NCI-H2107 treated with DMSO at 0.1 percent for 48 hours (cell line): Measurements from ENCODE around the gene DISP2.
A peak's percentile ranks its signal among the peaks of the same experiment; 100 is the strongest.

Experiments used
- DNase-seq: peaks from one replicate; lab custom pipeline; 2025; ENCODE audit not compliant: unreplicated experiment; lab: John Stamatoyannopoulos, UW

DISP2 gene

GRCh38 chr15:40328176-40328575 lies 29.8 kb upstream of the DISP2 start:
- DNase-seq = no peak

- DNase-seq = peak; percentile 22
Observed at GRCh38 chr15:40328751-40329150, 29.3 kb upstream of the DISP2 start.

GRCh38 chr15:40329804-40330203 lies 28.2 kb upstream of the DISP2 start:
- no peak for DNase-seq

- DNase-seq = peak; percentile 19
Observed at GRCh38 chr15:40330368-40330836, 27.6 kb upstream of the DISP2 start.

- no peak for DNase-seq
Observed at GRCh38 chr15:40331026-40331425, 27.0 kb upstream of the DISP2 start.

- no peak for DNase-seq
Observed at GRCh38 chr15:40331637-40332036, 26.4 kb upstream of the DISP2 start.

GRCh38 chr15:40332113-40332781 lies 25.8 kb upstream of the DISP2 start:
- no peak for DNase-seq

GRCh38 chr15:40333922-40334492 lies 24.0 kb upstream of the DISP2 start:
- peak; percentile 24 for DNase-seq

GRCh38 chr15:40334541-40334940 lies 23.5 kb upstream of the DISP2 start:
- DNase-seq = no peak

GRCh38 chr15:40334941-40335795 lies 22.9 kb upstream of the DISP2 start:
- DNase-seq = no peak

GRCh38 chr15:40335938-40336743 lies 21.9 kb upstream of the DISP2 start:
- peak; percentile 54 for DNase-seq

GRCh38 chr15:40336744-40337122 lies 21.3 kb upstream of the DISP2 start:
- no peak for DNase-seq

- no peak for DNase-seq
Observed at GRCh38 chr15:40337597-40337996, 20.4 kb upstream of the DISP2 start.

- DNase-seq = no peak
Observed at GRCh38 chr15:40338041-40338657, 19.9 kb upstream of the DISP2 start.

- DNase-seq = no peak
Observed at GRCh38 chr15:40338921-40339620, 18.9 kb upstream of the DISP2 start.

GRCh38 chr15:40339621-40339945 lies 18.4 kb upstream of the DISP2 start:
- DNase-seq = no peak

GRCh38 chr15:40340038-40340739 lies 17.8 kb upstream of the DISP2 start:
- peak; percentile 25 for DNase-seq

- peak; percentile 68 for DNase-seq
Observed at GRCh38 chr15:40340740-40341400, 17.1 kb upstream of the DISP2 start, which contains the start of gene CCDC9B. TSS of gene CCDC9B (minus strand) at chr15:40340939. CDS start at chr15:40340819, 120 bp downstream.
